Stomach (tissue), 9 donors: ENCODE data around the gene RLN2. TPM values are rescaled to one million over a fixed set of nuclear protein-coding genes. Genes with fewer than 3 reads are reported as not detected.

Source experiments
- DNase-seq, 2 donors: peaks; one replicate each; pipeline versions ENCODE4 v3.0.0 to v3.0.0-alpha.2; 2013 to 2019
- H3K27ac ChIP-seq, 5 donors: fragments of 200-600 bp in 4 of 5; sonication (generic) in 4 of 5; one replicate each; pipeline ENCODE4 v1.5.1; 2013 to 2019; ENCODE audit warnings: mild to moderate bottlenecking in 1 of 5, moderate library complexity in 1 of 5
- H3K27me3 ChIP-seq, 3 donors: fragments of 200-600 bp; sonication (generic); one replicate each; pipeline ENCODE4 v1.5.1; 2017 to 2019; ENCODE audit warnings: mixed run types in 1 of 3
- H3K36me3 ChIP-seq, 4 donors: fragments of 200-600 bp; sonication (generic); 1 replicate in 3 of 4; 2 replicates in 1 of 4; pipeline ENCODE4 v1.5.1; 2016 to 2019
- H3K4me1 ChIP-seq, 4 donors: fragments of 200-600 bp; sonication (generic); one replicate each; pipeline ENCODE4 v1.5.1; 2016 to 2019
- H3K4me3 ChIP-seq, 4 donors: fragments of 200-600 bp; sonication (generic) in 3 of 4; one replicate each; pipeline ENCODE4 v1.5.1; 2016 to 2019; ENCODE audit warnings: mild to moderate bottlenecking in 1 of 4
- H3K9me3 ChIP-seq, 4 donors: fragments of 200-600 bp; sonication (generic); one replicate each; pipeline ENCODE4 v1.5.1; 2016 to 2019
- EP300 ChIP-seq: sonication (generic); formaldehyde crosslinking; IDR thresholded peaks from one replicate; pipeline ENCODE4 v1.6.1; 2017; ENCODE audit warnings: antibody characterized with exemption
- POLR2A ChIP-seq, 4 donors: fragments of 450-650 bp; IDR thresholded peaks; one replicate each; pipeline ENCODE4 v1.6.1; 2016; ENCODE audit warnings: antibody characterized with exemption in 4 of 4, control low read depth in 2 of 4, mild to moderate bottlenecking in 1 of 4, moderate library complexity in 1 of 4
- POLR2AphosphoS5 ChIP-seq, 3 donors: sonication (generic); formaldehyde crosslinking; IDR thresholded peaks; one replicate each; pipeline ENCODE4 v1.6.1; 2016; ENCODE audit warnings: antibody characterized with exemption in 3 of 3
- WGBS, 5 donors: extraction: QIAGEN DNeasy Blood & Tissue Kit in 3 of 5; methylation state at CpG; one replicate each; pipeline versions ENCODE4 v1.1.5 to v1.1.7; 2013 to 2018; 5-methylcytosine and 5-hydroxymethylcytosine counted together
- intact Hi-C: fragments of 100-400 bp; cut with DNase I; formaldehyde crosslinking; loops from one replicate; pipeline ENCODE4 v1.15.1; 2023; ENCODE audit warnings: low total_unique reads
- polyA plus RNA-seq, 3 donors: library from polyadenylated mRNA; stranded (reverse); fragments of 200-250 nt; gene quantifications; one replicate each; pipeline ENCODE4 v1.2.3, GENCODE V29; 2013
- total RNA-seq, 5 donors: library from RNA; depleted of rRNA; stranded (reverse); fragments of >200 nt; gene quantifications; one replicate each; pipeline versions ENCODE4 v1.1.0 to v1.2.3, GENCODE V29; 2014 to 2016
- TF ChIP-seq, protein P1 (sequence below), 7 experiments: fragments of 450-650 bp in 4 of 7; fragments of 200-600 bp in 3 of 7; sonication (generic) in 3 of 7; IDR thresholded peaks; one replicate each; pipeline ENCODE4 v1.5.1; 2016 to 2019; ENCODE audit warnings: antibody characterized with exemption in 7 of 7, control low read depth in 2 of 7, mild to moderate bottlenecking in 1 of 7
- donor health status: healthy with polysubstance abuse.
- donor health status: Bipolar disorder and iron deficiency.
- donor health status: healthy.

Gene RLN2
- total and polyA plus RNA-seq, 8 donors, result 0.37 to 0.83 TPM; not detected in 6

DNA sequence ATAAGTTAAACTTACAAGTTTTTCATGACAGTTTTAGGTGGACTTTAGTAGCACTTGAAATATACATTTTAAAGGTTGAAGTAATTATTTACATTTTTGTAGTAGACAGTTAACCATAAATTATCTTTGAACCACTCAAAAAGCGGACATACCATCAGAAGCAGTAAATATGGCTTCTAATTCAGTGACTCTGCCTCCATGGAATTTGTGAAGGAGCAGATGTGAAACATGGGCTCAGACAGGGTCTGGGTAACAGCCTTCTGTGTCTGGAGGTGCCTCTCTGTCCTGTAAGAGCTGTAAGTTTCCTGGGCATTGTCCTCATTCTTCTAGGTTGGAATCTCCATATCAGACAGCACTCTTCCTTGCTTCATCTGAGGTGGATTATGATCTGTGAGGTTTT lies 12.4 kb downstream of the RLN2 start:
- no peak overlapping the region for H3K27ac ChIP-seq
- no peak overlapping the region for H3K4me3 ChIP-seq
- no peaks in the 10 kb centered on the region for H3K9me3 ChIP-seq
- TF ChIP-seq POLR2AphosphoS5 (IDR thresholded peaks at IDR 0.05), result no peak
- TF ChIP-seq POLR2A (IDR thresholded peaks at IDR 0.05), result no peak
- TF ChIP-seq EP300, result no peak
- TF ChIP-seq, protein P1, sequence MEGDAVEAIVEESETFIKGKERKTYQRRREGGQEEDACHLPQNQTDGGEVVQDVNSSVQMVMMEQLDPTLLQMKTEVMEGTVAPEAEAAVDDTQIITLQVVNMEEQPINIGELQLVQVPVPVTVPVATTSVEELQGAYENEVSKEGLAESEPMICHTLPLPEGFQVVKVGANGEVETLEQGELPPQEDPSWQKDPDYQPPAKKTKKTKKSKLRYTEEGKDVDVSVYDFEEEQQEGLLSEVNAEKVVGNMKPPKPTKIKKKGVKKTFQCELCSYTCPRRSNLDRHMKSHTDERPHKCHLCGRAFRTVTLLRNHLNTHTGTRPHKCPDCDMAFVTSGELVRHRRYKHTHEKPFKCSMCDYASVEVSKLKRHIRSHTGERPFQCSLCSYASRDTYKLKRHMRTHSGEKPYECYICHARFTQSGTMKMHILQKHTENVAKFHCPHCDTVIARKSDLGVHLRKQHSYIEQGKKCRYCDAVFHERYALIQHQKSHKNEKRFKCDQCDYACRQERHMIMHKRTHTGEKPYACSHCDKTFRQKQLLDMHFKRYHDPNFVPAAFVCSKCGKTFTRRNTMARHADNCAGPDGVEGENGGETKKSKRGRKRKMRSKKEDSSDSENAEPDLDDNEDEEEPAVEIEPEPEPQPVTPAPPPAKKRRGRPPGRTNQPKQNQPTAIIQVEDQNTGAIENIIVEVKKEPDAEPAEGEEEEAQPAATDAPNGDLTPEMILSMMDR (IDR thresholded peaks at IDR 0.05), result no peak
- no peaks in the 10 kb centered on the region for H3K27me3 ChIP-seq
- H3K4me1 ChIP-seq, result no peaks in the 10 kb centered on the region
- H3K36me3 ChIP-seq, result no peaks in the 10 kb centered on the region
- intact Hi-C loops, result no loop called here
- DNase-seq, result no peak
- WGBS, 5 donors, result 77 to 97% (median 85%) methylated on average over 1 of the region's 1 CpG

DNA sequence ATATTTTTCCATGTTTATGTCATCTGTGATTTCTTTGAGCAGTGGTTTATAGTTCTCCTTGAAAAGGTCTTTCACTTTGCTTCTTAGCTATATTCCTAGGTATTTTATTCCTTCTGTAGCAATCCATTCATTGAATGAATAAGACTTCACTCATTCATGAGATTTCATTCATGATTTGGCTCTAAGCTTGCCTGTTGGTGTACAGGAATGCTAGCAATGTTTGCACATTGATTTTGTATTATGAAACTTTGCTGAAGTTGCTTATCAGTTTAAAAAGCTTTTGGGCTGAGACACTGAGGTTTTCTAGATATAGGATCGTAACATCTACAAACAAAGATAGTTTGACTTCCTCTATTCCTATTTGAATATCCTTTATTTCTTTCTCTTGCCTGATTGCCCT lies 15.9 kb downstream of the RLN2 start:
- Histone ChIP-seq H3K9me3 (no peaks in the 10 kb centered on the region), H3K4me3 (no peak overlapping the region), H3K36me3 (no peaks in the 10 kb centered on the region), H3K4me1 (no peaks in the 10 kb centered on the region), H3K27me3 (no peaks in the 10 kb centered on the region), H3K27ac (no peak overlapping the region)
- intact Hi-C loops, result no loop called here
- WGBS, 5 donors, result 0 to 52% (median 29%) methylated on average over 1 of the region's 1 CpG
- DNase-seq, result no peak
- TF ChIP-seq POLR2AphosphoS5 (IDR thresholded peaks at IDR 0.05) (no peak), EP300 (no peak), POLR2A (IDR thresholded peaks at IDR 0.05) (no peak)
- TF ChIP-seq, protein P1 (IDR thresholded peaks at IDR 0.05), result no peak

DNA sequence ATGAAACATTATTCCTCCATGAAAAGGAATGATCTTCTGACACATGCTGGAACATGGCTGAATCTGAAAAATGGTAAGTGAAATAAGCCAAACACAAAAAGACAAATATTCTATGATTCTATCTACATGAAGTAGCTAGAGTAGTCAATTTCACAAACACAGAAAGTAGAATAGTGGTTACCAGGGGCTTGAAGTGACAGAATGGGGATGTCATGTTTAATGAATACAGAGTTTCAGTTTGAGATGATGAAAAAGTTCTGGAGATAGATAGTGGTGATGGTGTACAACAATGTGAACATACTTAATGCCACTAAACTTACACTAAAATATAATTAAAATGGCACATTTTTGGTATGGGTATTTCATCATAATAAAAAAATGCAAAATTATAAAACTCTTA lies 18.3 kb downstream of the RLN2 start:
- H3K36me3 ChIP-seq, result no peaks in the 10 kb centered on the region
- H3K27ac ChIP-seq, result no peak overlapping the region
- H3K4me1 ChIP-seq, result no peaks in the 10 kb centered on the region
- no peaks in the 10 kb centered on the region for H3K27me3 ChIP-seq
- TF ChIP-seq EP300, result no peak
- no peak for TF ChIP-seq POLR2AphosphoS5 (IDR thresholded peaks at IDR 0.05)
- TF ChIP-seq POLR2A (IDR thresholded peaks at IDR 0.05), result no peak
- TF ChIP-seq, protein P1 (IDR thresholded peaks at IDR 0.05), result no peak
- no peak for DNase-seq
- intact Hi-C loops, result no loop called here
- no peaks in the 10 kb centered on the region for H3K9me3 ChIP-seq
- H3K4me3 ChIP-seq, result no peak overlapping the region

DNA sequence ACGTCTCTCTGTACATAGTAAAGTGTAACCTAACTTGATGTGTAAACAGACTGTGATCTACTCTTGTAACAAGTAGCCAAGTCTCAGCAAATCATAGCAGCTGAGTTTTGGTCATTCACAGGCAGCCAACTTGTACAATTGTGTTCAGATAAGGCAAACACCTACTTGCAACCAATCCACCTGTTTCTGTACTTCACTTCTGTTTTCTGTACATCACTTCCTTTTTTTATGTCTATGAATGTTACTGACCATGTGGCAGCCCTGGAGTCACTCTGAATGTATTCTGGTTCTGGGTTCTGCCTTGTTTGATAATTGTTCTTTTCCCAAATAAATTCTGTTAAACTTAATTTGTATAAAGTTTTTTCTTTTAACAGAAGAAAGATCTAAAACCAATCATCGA lies 26.0 kb downstream of the RLN2 start:
- Histone ChIP-seq H3K27ac (no peak overlapping the region), H3K4me1 (no peaks in the 10 kb centered on the region), H3K9me3 (no peaks in the 10 kb centered on the region), H3K27me3 (no peaks in the 10 kb centered on the region), H3K36me3 (no peaks in the 10 kb centered on the region), H3K4me3 (no peak overlapping the region)
- 48 to 68% (median 53%) methylated on average over 2 of the region's 2 CpGs for WGBS, 5 donors
- TF ChIP-seq POLR2A (IDR thresholded peaks at IDR 0.05) (no peak), POLR2AphosphoS5 (IDR thresholded peaks at IDR 0.05) (no peak), EP300 (no peak)
- TF ChIP-seq, protein P1 (IDR thresholded peaks at IDR 0.05), result no peak
- intact Hi-C loops, result no loop called here
- no peak for DNase-seq
